Keratinocyte (primary cell): Measurements from ENCODE around the gene CEP170B. TPM values are rescaled to one million over a fixed set of nuclear protein-coding genes. Genes with fewer than 3 reads are reported as not detected.
"Not testable (repeated sequence)": the region's sequence is repeated elsewhere in the genome, so short reads cannot be mapped to it uniquely, and the experiment has no call there.

Experiments
- DNase-seq: peaks from one replicate; pipeline ENCODE4 v3.0.0-alpha.2; 2011; ENCODE audit warnings: low read depth, missing footprints, low spot score
- FAIRE-seq: peaks from 2 replicates; lab custom pipeline; 2011; peaks lifted over from hg19 to GRCh38; lab: Jason Lieb, UNC
- H2AFZ ChIP-seq: 2 replicates; pipeline ENCODE4 v1.6.0; 2012; ENCODE audit warnings: low read length, control low read depth, inconsistent platforms; ENCODE audit not compliant: control insufficient read depth
- H3K27ac ChIP-seq: 2 replicates; pipeline ENCODE4 v1.5.1; 2011; ENCODE audit warnings: low read length; ENCODE audit not compliant: control insufficient read depth, insufficient read depth
- H3K27me3 ChIP-seq: 3 replicates; pipeline ENCODE4 v1.6.0; 2011; ENCODE audit warnings: low read length; ENCODE audit not compliant: control insufficient read depth, insufficient read depth; ENCODE audit errors: extremely low read depth
- H3K36me3 ChIP-seq, 2 experiments: 2 replicates in 1 of 2; 3 replicates in 1 of 2; pipeline ENCODE4 v1.5.1; 2011; ENCODE audit warnings: low read length in 2 of 2, mild to moderate bottlenecking in 1 of 2; ENCODE audit not compliant: control insufficient read depth in 2 of 2, insufficient read depth in 2 of 2; ENCODE audit errors: extremely low read depth in 1 of 2
- H3K4me1 ChIP-seq: 3 replicates; pipeline ENCODE4 v1.5.1; 2011; ENCODE audit warnings: low read length; ENCODE audit not compliant: control insufficient read depth, insufficient read depth; ENCODE audit errors: extremely low read depth
- H3K4me2 ChIP-seq: 3 replicates; pipeline ENCODE4 v1.6.0; 2011; ENCODE audit warnings: low read depth, low read length; ENCODE audit not compliant: control insufficient read depth, insufficient read depth; ENCODE audit errors: extremely low read depth
- H3K4me3 ChIP-seq, 3 experiments: fragments of 200-600 bp in 1 of 3; sonication (generic) in 1 of 3; 2 replicates in 2 of 3; 3 replicates in 1 of 3; pipeline ENCODE4 v1.5.1; 2011 to 2016; ENCODE audit warnings: low read length in 3 of 3, mild to moderate bottlenecking in 3 of 3, control low read depth in 2 of 3, inconsistent platforms in 1 of 3, low read depth in 1 of 3, mixed read lengths in 1 of 3, mixed run types in 1 of 3, moderate library complexity in 1 of 3; ENCODE audit not compliant: control insufficient read depth in 2 of 3, insufficient read depth in 2 of 3; ENCODE audit errors: extremely low read depth in 1 of 3
- H3K79me2 ChIP-seq: 2 replicates; pipeline ENCODE4 v1.6.0; 2012; ENCODE audit warnings: low read length; ENCODE audit not compliant: control insufficient read depth, insufficient read depth
- H3K9ac ChIP-seq: 3 replicates; pipeline ENCODE4 v1.6.0; 2011; ENCODE audit warnings: low read length; ENCODE audit not compliant: control insufficient read depth, insufficient read depth; ENCODE audit errors: extremely low read depth
- H3K9me1 ChIP-seq: 3 replicates; pipeline ENCODE4 v1.6.0; 2011; ENCODE audit warnings: low read length; ENCODE audit not compliant: control insufficient read depth, insufficient read depth; ENCODE audit errors: extremely low read depth
- H3K9me3 ChIP-seq: 2 replicates; pipeline ENCODE4 v1.5.1; 2012; ENCODE audit warnings: low read depth, low read length; ENCODE audit not compliant: control insufficient read depth
- H4K20me1 ChIP-seq: 3 replicates; pipeline ENCODE4 v1.6.0; 2011; ENCODE audit warnings: low read length; ENCODE audit not compliant: control insufficient read depth, insufficient read depth; ENCODE audit errors: extremely low read depth
- CTCF ChIP-seq, 3 experiments: IDR thresholded peaks in 1 of 3; conservative IDR thresholded peaks in 1 of 3; optimal IDR thresholded peaks in 1 of 3; 2 replicates in 2 of 3; 3 replicates in 1 of 3; pipeline versions ENCODE3 to v1.5.1; 2011; ENCODE audit warnings: low read length in 3 of 3, mild to moderate bottlenecking in 3 of 3, moderate library complexity in 2 of 3, control low read depth in 1 of 3, inconsistent platforms in 1 of 3; ENCODE audit not compliant: insufficient read depth in 2 of 3; ENCODE audit errors: extremely low read depth in 1 of 3
- EZH2 ChIP-seq: IDR thresholded peaks from one replicate; pipeline ENCODE4 v1.6.1; 2012; ENCODE audit warnings: inconsistent platforms, mild to moderate bottlenecking, low read length, moderate library complexity
- dilution Hi-C: fragments of 300-500 bp; cut with MboI; formaldehyde crosslinking; loops from one replicate; pipeline ENCODE4 v1.7.0; 2020; ENCODE audit warnings: low sequenced_read_pairs; ENCODE audit not compliant: extremely low pct_ligation_motif_present
- polyA plus RNA-seq, 5 experiments: library from polyadenylated mRNA; depleted of rRNA in 3 of 5; stranded (reverse) in 3 of 5; stranded (forward) in 1 of 5; unstranded in 1 of 5; fragments of >200 nt; gene quantifications; 1 replicate in 1 of 5; 2 replicates in 3 of 5; 3 replicates in 1 of 5; pipeline versions ENCODE4 v1.2.1 to v1.2.3, GENCODE V29; 2011 to 2012; ENCODE audit warnings: missing spikeins in 2 of 5, low read depth in 1 of 5, low replicate concordance in 1 of 5

CEP170B gene
- polyA plus RNA-seq, 1 donor (not counting 4 experiments of a cell fraction or from before 2014, with no cell fraction given) = 8.7 TPM

DNA sequence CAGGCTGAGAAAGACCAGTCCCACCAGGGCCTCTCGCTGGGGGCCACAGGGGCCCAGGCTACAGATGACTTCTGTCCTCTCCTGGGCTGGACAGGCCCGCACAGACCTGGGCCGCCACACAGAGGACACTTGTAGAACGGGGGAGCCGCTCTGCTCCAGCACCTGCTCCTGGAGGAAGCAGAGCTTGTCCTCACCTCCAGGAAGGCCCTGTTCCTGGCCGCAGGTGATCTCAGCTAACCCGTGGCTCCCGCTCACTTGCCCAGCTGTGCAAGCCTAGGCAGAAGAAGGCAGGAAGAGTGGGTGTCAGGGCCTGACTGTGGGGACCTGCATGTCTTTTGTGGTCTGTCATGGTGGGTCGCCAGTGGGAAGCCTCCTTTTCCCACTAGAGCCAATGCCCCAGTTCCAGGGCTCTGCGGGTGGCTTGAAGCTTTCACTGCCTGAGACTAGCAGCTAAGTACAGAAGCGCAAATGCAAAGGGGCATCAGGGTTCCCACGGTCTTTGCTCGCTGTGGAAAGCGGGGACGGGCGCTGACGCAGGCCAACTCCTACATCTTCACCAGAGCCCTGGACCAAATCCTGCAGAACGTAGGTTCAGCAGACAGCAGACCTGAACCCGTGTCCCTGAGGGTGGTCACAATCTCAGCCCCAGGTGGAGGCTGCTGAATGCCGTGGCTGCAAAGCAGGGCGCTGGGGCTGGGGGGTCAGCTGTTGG lies 8.8 kb upstream of the CEP170B start:
- Histone ChIP-seq H3K27ac (no peak overlapping the region), H3K9me3 (no peaks in the 10 kb centered on the region), H3K4me1 (no peaks in the 10 kb centered on the region), H3K27me3 (peaks cover 4% of the 10 kb centered on the region), H3K4me2 (no peak overlapping the region), H3K4me3 (no peak overlapping the region), H3K9me1 (no peaks in the 10 kb centered on the region), H3K36me3 (no peaks in the 10 kb centered on the region), H3K9ac (no peak overlapping the region), H4K20me1 (no peaks in the 10 kb centered on the region), H2AFZ (no peak overlapping the region), H3K79me2 (peaks cover 19% of the 10 kb centered on the region)
- FAIRE-seq (no peak), DNase-seq (no peak)
- dilution Hi-C loops = no loop called here
- TF ChIP-seq CTCF (optimal IDR thresholded peaks at IDR 0.05 in 1 of 3, IDR thresholded peaks at IDR 0.05 in 1 of 3, conservative IDR thresholded peaks at IDR 0.05 in 1 of 3; ENCODE audit: extremely low read depth in 1 of 3, insufficient read depth in 2 of 3, low read length in 3 of 3) = no peak
- TF ChIP-seq EZH2 = no peak

DNA sequence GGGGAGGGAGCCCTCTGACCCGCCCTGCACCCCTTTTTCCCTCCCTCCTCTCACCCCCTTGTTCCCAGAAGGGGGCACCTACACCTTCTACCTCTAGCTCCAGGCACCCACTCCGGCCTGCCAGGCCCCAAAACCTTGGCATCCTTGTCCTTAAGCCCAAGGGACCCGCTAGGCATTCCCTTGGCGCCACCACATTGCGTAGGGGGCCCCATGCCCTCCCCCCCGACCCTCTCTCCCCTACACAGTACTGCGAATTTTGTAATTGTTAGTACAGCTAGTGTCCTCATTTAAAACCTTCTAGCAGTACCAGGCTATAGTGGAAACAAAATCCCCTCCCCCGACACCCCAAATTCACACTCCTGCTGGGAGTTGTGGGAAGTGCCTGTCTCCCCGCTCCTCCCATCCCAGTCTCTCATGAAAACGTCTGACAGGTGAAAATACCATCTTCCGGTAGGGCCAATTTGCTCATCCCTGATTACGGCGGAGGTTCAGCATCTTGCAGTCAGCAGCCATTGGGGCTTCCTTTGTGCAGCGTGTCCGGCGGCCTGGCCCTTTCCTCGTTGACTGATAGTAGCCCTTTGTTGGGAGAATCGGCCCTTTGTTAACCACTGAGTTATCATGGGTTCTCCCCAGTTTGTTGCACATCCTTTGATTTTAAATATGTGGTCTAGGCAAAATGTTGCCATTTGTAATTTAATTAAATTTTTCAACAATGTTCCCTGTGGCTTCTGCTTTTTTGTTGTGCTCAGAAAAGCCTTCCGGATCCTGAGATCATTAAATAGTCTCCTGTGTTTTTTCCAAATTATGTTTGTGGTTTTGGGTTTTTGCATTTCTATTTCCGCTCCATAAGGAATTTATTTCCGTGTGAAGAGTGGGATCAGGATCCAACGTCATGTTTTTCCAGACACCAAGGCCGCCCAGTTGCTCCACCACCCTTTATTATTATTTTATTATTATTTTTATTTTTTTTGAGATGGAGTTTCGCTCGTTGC lies 7.9 kb upstream of the CEP170B start:
- TF ChIP-seq CTCF (optimal IDR thresholded peaks at IDR 0.05 in 1 of 3, IDR thresholded peaks at IDR 0.05 in 1 of 3, conservative IDR thresholded peaks at IDR 0.05 in 1 of 3; ENCODE audit: extremely low read depth in 1 of 3, insufficient read depth in 2 of 3, low read length in 3 of 3) = no peak
- no peak for TF ChIP-seq EZH2
- no peaks in the 10 kb centered on the region for H3K9me1 ChIP-seq

DNA sequence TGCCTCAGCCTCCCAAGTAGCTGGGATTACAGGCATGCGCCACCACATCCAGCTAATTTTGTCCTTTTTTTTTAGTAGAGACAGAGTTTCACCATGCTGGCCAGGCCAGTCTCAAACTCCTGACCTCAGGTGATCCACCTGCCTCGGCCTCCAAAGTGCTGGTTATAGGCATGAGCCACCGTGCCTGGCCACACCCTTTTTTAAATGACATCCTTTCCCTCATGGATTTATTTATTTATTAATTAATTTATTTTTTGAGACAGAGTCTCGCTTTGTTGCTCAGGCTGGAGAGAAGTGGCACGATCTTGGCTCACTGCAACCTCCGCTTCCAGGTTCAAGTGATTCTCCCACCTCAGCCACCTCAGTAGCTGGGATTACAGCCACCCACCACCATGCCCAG lies 7.1 kb upstream of the CEP170B start:
- H3K9me1 ChIP-seq, DNase-seq, H2AFZ ChIP-seq, H3K27ac ChIP-seq, H3K36me3 ChIP-seq, H3K4me1 ChIP-seq, H3K4me2 ChIP-seq, H3K9me3 ChIP-seq, FAIRE-seq, H3K27me3 ChIP-seq, H3K9ac ChIP-seq, dilution Hi-C loops, H3K4me3 ChIP-seq, H4K20me1 ChIP-seq: not testable (repeated sequence)
- H3K79me2 ChIP-seq = peaks cover 33% of the 10 kb centered on the region

More for the DNA sequence above, 7.9 kb upstream of the CEP170B start:
- Histone ChIP-seq H3K9me3 (no peaks in the 10 kb centered on the region), H2AFZ (no peak overlapping the region), H4K20me1 (no peaks in the 10 kb centered on the region), H3K9ac (no peak overlapping the region), H3K4me2 (no peak overlapping the region), H3K27me3 (peaks cover 4% of the 10 kb centered on the region), H3K27ac (no peak overlapping the region), H3K36me3 (no peaks in the 10 kb centered on the region), H3K79me2 (peaks cover 27% of the 10 kb centered on the region), H3K4me3 (no peak overlapping the region), H3K4me1 (no peaks in the 10 kb centered on the region)
- DNase-seq = no peak
- FAIRE-seq = no peak
- dilution Hi-C loops = no loop called here
